ENCODE measurements around the gene EDN2.

EDN2 gene

DNA sequence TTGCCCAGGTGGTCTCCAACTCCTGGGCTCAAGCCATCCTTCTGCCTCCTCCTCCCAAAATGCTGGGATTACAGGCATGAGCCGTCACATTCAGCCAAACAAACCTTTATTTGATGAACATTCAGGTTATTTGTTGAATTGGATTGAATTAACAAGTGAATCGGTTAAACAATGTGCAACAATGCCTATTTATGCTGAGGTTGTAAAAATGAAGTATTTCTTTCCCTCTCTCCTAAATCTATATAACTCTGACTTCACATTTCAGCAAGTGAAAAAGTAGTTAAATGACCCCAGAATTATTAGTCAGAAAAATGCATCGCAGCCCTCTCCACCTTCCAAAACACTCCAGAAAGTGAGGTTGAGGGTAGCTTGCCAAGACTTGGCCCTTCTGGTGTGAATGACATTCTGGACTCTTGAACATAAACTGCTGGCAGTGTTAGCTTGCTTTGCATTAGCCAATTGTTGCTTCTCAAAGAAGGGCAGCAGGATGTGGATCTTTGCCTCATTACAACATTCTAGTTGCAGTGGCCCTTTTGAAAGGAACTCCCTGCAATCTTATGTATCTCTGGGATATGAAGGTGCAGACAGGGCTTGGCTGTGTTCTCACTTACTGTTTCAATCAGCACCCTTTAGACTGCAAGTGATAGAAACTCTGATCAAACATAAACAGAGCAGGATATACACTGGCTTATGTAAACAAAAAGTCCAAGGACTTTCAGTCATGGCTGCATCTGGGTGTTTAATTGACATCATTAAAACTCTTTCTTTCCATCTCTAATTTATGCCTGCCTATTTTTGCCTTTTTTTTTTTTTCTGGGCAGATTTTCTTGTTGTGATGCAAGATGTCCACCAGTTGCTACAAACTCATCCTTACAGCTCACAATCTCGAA lies 22.4 kb downstream of the EDN2 start:
- no peak for DNase-seq

DNA sequence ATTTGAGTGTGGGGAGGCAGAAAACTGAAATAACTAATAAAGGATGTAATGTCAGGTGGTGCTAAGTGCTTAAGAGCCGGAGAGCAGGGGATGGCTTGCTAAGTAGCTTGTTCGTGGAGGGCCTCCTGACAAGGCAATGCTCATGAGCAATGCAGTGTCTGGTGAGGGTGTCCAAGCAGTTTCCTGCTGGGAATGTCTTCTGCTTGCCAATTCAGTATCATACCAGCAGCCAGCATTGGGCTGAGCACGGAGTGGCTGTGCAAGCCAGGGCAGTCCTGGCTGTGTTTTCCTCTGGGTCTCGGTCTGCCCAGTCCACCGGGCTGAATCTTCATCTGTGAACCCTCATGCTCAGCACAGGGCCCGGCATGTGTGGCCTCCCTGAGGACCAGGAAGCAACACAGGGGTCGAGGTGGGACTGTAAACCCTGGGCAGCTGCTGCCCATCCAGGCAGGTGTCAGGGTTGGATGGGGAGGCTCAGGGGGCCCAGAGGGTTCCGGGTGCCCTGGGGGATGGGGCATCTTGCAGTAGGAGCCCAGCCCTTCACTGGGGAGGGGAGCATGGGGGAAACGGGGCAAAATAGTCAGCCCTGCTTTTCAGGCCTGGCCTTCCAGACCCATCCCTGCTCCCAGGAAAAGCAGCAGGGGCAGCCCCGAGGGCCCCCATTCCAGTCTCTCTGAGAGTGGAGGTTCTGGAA lies 27.5 kb downstream of the EDN2 start:
- no peak for DNase-seq

DNA sequence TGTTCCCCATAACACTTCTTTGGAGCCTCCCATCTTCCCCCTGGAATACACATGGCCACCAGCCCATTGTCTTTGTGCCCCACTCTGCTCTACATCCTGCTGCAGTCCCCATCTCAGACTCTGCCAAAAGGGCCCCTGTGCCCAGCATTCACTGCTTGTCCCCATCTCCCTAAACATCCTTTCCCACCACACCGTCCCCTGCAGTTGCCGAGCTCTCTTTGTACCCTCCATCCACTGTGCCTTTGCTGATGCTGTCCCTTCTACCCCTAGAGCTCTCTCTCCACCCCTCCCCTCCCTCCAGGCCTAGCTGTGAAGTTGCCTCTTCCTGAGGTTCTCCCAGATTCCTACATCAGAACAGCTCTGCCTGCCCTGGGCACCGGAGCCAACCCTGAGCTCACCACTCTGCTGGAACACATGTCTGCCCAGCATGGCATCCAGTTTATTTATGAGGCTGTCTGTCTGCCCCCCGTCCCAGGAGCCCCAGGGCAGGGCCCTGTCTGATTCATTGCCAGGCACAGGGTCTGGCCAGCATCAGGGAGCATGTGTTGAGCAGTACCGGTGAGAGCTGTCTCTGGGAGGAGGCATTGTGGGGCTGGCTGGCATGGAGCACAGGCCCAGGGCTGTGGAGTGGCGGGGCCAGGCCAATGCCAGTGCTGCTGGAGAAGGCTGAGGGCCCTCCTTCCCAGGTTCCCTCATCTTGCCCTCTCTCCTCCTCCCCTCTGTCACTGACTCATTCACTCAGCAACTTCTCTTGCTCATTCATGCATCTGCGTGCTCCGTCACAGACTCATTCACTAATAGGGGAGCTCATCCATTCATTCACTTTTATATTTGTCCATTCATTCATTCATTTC lies 28.8 kb downstream of the EDN2 start:
- DNase-seq: no peak

DNA sequence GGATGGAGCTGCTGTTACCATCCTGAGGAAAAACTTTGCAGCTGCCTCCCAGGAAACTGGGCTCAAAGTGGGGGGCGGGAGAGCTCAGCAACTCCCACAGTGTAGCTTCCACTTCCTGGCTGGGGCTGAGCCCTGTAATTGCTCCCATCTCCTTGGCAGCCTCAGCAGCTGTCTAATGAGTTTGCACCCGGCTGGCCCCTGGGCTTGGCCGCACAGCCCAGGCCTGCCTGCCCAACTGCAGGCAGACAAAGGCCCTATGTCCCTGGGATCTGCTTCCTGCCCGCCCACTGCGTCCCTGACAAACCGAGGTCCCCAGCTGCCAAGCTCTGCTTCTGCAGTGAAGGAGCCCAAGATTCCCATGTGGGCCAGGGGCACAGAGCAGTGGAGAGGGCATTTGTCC lies 30.1 kb downstream of the EDN2 start:
- DNase-seq: no peak

DNA sequence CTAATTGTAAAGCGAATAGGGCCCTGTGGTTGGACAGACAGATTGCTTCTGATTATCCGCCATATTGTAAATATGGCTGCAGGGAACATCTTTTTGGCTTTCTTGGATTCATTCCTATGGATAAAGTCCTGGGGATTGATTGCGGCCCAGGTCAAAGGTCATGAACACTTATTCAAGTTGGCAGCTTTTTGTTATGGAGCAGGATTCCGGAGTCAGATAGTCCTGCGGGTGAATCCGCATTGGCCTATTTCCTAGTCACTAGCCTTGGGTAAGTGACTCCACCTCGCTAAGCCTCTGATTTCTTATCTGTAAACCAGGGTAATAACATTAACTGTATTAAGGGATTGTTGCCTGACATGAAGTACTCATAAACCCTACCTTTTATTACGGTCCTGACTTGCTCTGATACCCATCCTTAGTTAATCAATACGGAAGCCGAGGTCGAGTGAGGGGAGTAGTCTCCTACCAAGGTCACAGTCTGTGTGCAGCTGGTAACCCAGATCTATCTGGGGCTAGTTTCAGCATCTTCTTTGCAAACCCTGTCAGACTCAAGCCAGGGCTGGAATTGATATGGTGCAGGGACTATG lies 31.7 kb downstream of the EDN2 start:
- no peak for DNase-seq

DNA sequence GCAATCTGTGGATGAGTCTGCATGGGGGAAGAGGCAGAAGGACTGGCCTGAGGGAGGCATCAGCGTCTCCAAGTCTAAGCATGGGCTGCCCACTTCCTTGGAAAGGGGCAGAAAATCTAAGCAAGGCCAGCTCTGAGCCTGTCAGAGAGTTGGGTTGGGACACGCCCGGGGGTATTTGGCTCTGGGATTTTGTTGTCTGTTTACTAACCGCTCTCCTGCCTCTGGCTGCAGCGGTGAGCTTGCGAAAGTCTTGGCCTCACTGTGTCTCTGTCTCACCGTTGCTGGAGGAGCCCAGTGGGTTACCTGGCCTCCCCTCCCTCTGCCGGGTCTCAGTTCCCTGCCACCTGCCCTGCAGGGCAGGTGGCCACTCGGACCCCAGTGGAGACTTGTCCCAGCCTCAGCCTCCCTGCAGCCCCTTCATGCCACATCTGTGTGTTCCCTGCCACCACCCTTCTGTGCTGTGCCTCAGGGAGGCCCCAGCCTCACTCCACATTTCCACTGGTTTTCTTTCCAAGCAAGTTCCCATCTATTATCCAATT lies 33.7 kb downstream of the EDN2 start:
- no peak for DNase-seq

DNA sequence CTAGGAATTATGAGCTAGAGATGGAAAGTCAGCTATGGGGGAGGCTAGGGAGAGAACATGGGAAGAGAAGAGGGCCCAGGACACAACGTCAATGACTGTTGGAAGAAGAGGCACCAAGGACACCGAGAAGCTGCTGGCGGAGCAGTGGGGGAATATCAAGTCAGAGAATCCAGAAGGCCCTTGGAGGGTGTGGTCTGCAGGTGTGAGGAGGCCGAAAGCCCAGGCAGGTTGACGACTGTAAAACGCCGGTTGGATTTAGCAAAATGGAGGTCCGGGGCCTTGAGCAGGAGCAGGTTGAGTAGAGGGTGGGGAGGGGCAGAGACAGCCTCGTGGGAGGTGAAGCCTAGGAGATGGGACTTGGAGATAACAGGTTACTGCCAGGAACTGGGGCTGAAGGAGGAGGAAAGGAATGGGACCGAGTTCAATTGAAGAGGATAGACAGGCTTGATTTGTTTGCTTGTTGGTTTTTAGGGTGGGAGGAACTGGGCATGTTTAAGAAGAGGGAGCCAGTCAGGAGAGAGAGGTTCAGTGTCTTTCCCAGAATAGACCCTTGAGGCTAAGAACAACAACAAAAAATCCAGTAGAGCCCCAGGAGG lies 35.1 kb downstream of the EDN2 start:
- DNase-seq: no peak

DNA sequence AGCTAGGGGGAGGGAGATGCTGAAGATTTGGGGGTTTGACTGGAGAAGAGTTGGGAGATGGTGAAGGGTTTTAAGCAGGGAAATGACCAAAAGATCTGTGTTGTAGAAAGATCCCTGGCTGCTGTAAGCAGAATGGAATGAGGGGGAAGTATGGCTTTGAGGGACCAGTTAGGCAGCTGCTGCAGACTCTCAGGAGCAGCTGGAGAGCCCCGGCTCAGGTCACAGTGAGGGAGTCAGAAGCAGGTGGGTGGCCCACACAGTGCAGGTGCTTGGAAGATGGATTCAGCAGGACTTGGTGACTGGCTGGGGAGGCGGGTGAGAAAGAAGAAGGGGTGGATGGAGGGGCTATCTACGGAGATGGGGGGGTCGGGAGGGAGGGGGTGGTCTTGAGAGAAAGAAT lies 35.7 kb downstream of the EDN2 start:
- no peak for DNase-seq

DNA sequence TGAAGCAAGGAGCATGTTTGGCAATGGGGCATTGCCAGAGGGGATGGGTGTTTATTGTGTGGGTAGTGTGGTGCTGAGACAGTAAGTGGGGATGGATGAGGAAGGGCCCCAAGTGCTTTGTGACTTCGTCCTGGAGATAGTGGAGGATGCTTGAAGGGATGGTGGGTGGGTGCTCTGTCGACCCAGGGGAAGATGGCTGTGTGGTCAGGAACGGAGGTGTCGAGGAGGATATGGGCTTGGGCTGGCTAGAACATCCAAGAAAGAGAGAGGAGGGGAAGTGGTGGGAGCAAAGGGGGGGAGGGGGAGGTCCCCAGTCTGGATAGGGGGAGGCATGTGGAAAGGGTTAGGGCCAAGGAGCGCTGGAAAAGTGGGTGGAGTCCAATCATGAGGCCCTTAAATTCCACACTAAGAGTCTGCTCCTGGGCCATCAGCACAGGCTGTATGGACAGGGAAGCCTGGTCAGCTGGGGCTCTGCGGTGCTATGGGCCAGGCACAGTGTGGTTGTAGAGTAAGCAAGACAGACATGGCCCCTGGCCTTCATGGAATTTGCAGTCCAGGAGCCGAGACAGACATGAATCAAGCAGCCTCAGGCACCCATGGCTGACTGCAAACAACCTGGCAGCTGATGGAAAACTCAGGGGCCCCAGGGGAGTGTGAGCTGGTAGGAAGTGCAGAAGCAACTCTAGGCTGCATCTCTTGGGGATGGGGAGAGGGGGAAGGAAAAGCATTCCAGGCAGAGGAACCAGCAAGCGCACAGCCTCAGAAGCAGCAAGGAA lies 36.3 kb downstream of the EDN2 start:
- no peak for DNase-seq

DNA sequence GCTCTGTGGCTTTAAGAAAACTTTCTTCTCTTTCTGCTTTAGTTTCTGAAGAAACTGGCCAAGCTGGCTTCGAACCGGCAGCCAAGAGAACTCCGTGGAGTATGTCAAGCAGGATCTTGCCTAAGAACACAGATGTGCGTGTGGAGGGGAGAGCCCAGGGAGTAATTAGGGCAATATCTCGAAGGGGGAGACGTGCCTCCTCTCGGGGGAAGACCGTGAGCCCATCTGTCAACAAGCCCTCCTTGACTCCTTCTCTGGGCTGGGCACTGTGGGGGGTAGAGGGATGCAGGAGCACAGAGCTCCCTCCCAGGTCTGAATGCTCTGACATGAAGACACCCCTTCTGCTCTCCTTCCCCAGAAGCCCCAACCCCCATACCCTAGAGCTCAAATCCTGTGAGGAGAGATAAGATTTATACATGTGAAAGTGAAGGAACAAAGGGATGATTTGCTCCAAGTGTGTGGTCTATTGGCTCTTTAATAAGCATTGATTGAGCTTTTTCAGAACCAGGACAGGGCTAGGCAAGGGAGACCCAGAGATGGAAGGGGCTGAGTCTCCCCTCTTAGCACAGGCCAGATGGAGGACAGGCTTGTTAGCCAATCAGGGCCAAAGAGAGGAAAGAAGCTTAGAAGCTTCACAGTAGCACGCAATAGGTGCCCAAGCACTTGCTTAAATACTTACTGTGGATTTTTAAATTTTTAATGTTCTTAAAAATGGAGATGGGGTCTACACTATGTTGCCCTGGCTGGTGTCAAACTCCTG lies 37.5 kb downstream of the EDN2 start:
- DNase-seq: no peak

DNA sequence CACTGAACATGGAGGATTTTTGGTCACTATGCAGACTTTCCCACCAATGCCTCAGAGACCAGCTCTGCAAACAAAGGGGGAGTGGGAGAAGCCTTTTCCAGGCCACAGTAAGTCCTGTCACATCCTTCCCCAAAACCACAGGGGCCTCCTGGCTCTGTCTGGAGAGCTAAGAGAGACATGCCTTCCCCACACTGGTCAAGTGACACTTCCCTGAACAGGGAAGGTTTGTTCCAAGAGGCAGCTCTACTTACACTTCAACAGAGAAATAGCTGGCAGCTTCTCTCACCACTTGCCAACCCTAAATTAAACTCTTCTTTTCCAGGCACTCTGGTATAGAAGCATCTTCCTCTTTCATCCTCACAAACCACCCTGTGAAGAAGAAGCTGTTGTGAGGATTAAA lies 39.7 kb downstream of the EDN2 start:
- no peak for DNase-seq

DNA sequence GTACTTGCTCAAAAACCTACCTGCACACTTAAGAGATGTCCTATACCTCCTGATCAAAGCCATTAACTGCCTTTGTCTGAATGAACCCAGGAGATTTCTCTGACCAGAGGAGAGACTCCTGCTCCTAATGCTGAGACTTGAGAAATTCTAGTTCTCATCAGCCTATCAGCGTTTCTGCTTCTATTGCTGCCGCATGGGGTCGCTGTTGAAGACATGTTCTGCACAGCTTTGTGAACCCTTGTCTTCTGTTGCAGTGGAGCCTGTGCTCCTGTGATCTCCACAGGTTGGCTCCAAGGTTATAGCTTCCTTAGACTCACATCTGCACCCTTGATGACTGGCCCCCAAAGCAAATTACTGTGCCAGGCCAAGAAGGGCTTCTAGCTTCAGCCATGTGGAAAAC lies 40.2 kb downstream of the EDN2 start:
- no peak for DNase-seq

DNA sequence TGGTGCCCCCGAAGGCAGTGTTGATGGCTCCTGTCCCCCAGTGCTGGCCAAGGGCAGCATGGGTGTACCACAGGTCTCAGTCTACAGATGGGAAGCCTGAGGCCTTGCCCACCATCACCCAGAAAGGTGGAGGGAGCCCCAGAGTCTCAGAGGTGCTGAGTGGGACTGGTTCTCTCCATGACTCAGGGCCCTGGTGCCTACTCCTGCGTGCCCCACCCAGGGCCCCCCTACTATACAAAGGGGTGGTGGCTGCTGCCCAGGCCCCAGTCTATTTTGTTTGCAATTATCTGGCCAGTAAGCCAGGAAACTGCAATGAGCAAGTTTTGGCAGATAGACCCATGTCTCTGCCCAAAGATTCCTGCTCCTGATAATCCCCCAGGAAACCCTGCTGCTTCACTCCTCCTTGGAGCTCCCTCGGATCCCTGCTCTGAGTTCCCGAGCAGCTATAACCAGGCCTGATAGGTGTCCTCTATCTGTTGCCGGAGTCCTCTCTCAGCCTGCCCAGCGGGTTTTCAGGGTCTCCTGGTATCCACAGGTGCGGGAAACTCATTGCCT lies 41.7 kb downstream of the EDN2 start:
- DNase-seq: no peak

DNA sequence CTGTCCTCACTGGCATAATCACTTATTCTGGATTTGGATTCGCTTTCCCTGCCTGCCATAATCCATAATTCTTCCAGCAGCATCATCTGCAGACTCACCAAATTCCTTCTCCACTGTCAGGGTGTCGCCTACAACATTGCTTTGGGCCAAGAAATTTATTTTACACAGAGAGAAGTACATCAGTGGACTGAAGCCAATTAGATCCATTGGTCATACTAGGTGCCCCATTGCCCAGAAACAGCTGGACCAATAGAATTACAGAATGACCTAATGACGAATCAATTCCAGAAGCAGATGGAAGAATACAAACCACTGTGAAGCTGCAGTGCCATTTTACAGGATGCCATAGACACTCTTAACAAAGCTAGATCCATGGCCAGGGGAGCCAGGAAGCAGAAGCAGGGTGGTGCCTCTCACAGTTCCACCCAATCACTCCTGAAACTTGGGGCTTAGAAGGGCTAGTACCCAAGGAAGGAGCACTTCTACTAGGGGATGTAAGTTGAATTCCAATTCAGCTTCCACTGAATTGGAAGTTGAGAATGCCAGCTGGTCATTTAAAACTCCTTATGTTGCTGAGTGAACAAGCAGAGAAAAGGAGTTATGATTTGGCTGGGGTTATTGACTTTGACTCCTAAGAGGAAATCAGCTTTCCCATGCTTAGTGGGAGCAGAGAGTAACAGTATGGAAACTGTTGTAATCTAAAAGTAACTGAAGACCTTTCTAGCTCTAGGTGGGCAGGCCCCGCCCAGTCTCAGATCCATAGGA lies 44.0 kb downstream of the EDN2 start:
- no peak for DNase-seq

DNA sequence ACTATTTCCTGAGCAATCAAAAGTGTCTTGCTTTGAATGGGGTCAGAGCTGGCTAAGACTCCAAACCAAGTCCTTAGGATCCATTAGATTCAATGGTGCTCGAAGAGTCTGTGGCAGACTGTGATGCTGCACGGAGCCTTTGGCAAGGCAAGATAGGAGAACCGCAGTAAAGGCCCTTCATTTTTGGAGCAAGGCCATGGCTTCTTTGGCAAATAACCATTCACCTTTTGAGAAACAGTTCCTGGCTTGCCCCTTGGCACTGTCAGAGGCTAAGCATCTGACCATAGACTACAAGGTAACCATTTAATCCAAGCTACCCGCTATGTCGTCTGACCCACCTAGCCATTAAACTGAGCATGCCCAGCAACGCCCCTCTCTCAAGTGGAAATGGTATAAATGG lies 45.2 kb downstream of the EDN2 start:
- DNase-seq: no peak

DNA sequence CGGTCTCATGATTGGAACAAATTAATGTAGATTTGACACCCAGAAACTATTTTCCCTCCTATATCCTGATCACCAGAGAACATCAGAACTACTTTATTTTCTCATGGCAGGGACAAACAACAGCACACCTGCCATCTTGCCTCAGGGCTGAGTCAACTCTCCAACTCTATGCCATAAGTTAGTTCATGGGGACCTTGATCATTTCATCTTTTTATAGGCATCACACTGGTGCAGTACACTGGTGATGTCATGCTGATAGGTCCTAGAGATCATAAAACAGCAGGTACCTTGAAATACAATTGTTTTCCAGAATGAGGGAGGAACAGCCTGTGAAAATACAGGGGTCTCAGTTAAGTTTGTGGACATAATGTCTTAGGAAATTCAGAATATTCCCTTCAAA lies 45.8 kb downstream of the EDN2 start:
- DNase-seq: no peak

DNA sequence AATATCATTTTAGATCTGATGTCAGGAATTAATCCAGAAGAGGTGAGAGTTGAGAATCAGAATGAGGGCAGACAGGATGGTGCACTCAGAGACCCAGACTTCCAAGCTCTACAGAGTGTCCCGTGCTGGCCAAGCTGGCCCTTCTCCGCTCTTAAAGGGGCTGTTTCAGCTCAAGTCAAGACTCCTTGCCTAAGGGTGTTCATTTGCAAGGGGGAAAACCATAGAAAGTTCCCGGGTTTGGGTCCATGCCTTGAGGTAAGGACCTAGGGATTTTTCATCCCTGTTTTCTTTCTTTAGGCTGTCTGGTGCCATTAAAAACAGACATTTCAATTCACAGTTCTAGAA lies 47.5 kb downstream of the EDN2 start:
- DNase-seq: no peak

DNA sequence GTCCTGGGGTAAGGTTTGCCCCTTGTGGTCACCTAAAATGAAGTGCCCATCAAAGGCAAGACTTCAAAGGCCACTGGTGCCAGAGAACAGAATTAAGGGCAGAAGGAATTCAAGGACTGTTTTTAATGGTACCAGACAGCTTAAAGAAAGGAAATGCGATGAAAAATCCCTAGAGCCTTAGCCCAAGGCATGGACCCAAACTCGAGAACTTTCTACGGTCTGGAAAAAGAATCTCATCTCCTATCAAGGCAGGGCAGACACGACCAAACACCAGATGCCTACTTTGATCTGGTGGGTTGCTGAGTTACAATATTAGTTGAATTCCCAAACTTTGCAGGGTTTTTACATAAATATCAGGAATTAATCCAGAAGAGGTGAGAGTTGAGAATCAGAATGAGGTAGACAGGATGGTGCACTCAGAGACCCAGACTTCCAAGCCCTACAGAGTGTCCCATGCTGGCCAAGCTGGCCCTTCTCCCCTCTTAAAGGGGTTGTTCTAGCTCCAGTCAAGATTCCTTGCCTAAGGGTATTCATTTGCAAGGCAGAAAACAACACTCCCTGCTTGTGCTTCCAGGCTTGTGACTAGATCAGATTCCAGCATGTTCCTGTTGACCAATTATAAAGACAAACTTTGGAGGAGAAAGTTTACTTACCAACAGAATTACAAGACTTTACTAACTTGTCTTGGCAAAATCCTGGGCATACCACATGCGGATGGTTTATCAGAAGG lies 48.0 kb downstream of the EDN2 start:
- DNase-seq: no peak

DNA sequence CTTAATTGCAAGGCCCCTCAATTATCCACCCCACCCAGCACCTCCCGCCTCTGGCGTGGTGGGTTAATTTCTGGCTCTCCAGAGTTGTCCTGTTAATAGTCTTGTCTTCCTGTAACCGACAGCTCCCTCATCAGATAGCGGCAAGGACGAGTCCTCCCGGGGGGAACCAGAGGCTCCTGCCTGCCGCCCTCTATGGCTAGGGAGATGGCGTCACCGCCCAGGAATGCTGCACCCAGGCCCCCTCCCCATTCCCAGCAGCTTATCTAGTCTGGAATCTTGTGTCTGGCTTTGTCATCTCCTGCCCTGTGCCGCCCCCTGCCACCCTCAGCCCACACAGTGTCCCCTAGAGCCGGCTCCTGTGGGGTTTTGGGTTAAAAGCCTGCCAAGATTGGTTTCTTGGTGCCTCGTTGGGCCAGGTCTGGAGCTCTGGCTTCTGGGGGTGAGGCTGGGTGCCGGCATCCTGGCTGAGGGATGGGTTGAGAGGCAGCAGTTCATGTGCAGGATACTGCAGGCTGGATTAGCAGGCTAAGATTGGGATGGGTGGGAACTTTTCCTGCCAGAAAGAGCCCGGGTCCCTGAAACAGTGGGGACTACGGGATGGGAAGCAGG lies 48.8 kb downstream of the EDN2 start:
- DNase-seq: no peak
